Endometrium (tissue), 2 donors: ENCODE measurements around the gene MAGI1.

Source experiments
- FAIRE-seq: peaks from 2 replicates; lab custom pipeline; 2012; peaks lifted over from hg19 to GRCh38; lab: Jason Lieb, UNC
- donor health status: control.
- donor health status: control.

Gene MAGI1

DNA sequence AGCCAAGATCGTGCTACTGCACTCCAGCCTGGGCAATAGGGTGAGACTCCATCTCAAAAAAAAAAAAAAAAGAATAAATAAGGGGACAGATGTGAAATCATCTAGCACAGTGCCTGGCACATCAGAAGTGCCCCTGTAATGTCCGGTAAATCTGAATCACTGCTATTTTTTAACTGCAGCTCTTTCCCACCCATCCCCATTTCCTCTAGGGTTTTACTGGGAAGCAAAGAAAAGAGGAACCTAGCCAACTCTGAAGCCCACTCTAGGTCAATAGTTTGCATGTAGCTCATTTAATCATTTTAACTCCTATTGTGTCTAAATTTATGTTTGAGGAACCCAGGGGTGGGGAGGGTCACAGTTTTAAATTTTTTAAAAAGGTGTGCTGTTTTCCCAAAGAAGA lies 26.0 kb downstream of the MAGI1 start:
- no peak for FAIRE-seq

DNA sequence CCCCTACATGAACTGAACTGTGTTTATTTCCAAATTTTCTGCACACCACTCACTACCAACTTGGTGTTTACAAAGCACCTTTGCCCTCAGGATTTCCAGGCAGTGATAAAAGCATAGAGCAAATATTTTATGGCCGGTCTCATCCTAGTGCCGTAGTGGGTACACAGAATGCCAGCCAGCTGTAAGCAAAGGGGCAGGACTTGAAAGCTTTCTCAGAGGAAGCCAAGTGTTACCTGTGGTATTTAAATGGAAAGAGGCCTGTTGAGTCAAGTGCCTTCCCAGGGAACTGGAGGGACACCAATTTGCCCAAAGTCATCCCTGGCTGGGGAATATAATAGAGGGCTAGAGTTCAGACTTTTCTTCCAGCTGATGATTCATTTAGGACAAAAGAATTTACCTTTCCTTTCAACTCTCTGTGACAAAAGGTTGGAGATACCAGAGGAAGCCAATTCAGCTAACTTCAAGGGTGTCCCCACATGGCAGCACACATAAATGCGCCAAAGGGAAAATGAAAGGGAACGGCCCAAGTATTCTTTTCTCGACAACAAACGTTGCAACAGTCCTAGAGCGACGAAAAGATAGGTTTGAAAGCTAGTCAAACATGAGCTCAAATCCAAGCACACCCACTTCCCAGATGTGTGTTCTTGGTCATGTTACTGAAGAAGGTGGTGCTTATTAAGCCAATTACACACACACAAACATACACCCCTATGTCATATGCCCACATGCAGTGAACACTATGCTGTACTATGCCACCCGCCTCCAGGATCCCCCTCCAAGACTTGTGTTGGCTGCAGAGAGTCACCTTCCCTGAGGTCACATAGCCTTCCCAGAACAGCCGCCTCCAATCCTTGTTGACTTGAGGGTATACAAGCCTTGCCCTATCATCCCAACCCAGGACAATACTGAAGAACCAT lies 27.7 kb downstream of the MAGI1 start:
- no peak for FAIRE-seq

DNA sequence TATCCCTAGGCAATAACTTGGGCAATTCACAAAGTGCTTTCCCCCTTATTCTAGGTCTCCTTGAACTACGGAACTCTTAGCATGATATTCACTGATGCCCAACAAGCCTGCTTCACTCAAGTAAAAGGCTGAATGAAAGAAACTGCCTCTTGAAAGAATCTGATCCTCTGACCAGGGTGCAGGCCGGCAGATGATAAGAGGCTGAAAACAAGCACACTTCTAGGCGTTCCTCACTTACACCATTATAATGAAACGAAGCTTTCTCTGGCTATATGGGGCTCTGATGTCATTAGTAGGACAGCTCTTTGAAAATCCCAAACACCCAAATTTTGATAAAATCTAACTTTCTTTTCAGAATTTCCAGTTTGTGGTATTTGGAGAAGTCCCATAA lies 28.4 kb downstream of the MAGI1 start:
- FAIRE-seq: no peak

DNA sequence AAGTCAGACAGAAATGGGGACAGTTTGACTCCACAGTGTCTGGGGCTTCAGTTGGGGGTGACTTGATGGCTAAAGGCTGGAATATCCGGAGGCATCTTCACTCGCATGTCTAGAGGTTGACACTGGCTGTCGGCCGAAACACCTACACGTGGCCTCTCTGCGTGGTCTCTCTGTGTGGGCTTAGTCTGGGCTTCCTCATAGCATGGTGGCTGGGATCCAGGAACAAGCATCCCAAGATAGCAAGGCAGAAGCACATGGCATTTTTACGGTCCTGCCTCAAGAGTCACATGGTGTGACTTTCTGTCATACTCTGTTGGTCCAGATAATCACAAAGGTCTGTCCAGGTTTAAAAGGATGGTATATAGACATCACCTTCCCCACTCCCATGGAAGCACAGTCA lies 34.5 kb downstream of the MAGI1 start:
- no peak for FAIRE-seq

DNA sequence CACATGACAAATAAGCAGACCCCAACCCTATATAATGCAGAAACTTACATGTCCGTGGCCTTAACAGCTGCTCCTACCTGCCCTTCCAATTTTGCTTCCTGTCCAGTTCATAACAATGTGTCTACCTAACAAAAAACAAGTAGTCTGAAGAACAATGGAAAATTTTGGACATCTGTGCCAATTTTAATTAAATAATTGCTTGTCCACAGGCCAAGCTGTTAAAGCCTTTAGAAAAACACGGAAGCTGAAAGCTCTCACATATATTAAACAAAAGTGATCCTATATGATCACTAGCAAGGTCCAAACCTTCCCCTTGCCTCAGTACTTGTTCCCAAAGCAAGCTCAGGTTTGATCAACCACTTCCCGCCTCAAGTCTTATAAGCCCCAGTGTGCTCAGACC lies 37.1 kb downstream of the MAGI1 start:
- no peak for FAIRE-seq

DNA sequence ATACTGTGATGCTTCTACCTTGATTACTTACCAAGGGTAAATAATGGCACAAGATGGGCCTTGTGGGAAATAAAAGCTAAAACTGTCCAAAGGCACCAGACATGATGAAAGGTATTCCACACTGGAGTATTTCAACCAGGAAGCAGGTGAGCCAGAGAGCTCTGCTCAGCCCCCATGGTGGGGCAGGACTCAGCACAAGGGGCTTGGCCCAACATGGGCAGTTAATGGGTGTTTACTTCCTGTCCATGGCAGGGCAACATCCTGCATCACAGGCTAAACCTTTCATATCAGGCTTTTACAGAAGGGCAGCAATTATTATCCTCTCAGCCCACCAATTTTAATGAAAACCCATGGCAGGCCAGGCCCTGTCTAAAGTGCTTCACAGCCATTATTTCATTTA lies 38.2 kb downstream of the MAGI1 start:
- FAIRE-seq: no peak

DNA sequence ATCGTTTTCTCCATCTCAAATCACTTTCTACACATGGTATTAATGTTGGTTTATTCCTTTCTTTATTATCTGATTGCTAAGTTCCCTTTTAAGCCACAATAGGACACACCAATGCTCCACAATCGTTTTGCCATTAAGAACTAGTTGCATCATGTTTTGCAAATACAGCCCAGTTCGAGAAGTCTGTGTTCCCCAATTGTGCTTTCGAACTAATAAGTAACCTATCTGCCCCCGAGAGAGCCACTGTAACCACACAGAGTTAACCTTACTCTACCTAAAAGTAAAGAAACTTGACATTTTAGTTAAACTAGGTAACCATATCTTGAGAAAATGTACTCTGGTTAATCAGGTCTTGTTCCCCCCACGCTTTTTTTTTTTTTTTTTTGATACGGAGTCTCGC lies 39.1 kb downstream of the MAGI1 start:
- no peak for FAIRE-seq

DNA sequence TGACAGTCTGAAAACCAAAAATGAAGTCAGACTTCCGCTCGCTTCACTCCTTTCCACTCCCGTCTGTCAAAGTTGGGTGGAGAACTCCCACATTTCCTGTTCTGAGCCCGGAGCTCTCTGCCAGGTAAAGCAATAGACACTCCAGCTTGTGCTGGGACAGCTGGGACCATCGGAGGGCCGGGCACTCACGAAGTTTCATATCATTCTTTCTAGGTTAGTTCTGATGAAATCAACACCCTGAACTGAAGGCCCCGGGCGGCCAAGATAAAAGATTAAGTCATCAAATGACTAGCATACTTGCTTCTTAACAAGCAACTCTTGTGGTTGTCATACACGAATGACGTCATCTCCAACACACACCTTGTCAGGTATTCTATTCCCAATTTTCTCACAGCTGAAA lies 42.1 kb downstream of the MAGI1 start:
- no peak for FAIRE-seq

DNA sequence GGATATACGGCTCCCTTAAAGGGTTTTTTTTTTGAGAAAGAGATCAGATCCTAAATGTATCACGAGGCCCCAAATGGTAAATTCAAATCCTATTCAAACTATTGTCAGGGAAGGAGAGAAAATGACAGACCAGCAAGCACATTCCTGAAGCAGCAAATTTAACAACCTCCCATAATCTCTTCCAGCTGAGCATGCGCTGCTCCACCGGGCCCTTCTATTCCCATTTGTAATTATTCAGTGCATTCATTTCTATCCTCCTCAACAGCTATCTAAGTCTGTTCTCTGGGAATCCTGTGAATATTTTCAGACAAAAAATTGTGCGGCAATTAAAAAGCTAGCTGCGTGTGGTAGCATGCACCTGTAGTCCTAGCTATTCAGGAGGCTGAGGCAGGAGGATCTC lies 43.2 kb downstream of the MAGI1 start:
- no peak for FAIRE-seq

DNA sequence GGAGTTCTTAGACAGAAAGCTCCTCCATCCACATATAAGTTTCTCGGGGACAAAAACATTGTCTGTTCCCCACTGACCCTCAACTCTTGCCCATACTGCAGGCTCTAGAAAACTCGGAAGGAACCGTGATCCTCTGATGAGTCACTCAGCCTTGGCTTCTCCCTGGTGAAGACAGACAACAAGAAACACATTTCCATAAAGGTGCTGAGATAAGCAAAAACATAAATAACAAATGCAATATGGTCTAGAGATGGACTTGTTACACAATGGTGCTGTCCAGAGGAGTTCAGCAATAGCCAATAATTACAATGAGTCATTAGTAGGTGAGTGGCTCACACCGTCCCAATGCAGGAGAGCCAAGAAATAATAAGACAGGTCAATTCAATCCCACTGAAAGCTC lies 43.7 kb downstream of the MAGI1 start:
- FAIRE-seq: no peak

DNA sequence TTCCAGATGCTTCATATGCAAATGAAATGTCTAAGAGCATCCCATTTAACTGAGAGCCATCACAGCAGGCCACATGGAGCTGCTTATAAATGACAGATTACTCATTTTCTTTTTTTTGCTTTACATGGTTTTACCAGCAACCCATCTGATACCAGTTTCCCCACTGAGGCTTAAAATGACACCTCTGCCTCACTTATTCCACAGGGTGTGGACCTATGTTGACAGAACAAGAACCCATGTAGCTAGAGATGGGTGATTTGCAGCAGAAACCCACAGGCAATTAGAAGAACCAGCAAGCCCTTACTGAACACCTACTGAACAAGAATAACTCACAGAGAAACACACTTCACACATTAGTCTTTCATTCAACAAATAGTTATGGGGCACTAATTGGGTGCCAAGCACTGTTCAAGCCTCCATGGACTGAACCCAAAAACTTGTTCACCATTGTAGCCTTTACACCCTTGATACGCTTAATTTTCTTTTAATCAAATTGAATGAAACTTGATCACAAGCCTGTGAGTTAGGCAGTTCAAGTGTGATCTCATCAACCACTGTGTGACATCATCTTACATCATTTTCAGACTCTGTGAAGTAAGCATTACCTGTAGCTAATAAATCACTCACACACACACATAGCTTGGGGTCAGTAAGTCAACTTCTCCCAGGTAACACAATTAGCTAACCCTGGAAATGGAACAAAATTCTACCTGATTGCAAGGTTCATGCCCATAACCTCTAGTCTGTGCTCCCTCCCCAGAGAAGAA lies 45.4 kb downstream of the MAGI1 start:
- no peak for FAIRE-seq

DNA sequence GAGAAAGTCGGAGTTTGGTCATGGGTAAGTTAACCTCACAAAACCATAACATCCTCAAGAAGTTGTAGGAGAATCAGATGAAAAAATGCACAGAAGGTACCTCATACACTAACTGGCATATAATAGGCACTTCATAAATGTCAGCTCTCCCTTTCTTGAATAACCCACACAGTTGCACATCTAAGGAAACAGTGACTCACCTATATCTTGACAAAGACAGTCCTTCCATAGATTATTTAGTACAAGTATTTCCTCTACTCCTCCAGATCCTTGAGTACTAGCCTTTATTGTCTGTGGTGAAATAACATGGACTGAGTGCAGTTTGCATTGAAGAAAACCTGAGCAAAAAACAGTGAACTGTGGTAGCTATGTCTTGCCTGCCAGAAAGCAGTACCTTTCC lies 46.6 kb downstream of the MAGI1 start:
- no peak for FAIRE-seq

DNA sequence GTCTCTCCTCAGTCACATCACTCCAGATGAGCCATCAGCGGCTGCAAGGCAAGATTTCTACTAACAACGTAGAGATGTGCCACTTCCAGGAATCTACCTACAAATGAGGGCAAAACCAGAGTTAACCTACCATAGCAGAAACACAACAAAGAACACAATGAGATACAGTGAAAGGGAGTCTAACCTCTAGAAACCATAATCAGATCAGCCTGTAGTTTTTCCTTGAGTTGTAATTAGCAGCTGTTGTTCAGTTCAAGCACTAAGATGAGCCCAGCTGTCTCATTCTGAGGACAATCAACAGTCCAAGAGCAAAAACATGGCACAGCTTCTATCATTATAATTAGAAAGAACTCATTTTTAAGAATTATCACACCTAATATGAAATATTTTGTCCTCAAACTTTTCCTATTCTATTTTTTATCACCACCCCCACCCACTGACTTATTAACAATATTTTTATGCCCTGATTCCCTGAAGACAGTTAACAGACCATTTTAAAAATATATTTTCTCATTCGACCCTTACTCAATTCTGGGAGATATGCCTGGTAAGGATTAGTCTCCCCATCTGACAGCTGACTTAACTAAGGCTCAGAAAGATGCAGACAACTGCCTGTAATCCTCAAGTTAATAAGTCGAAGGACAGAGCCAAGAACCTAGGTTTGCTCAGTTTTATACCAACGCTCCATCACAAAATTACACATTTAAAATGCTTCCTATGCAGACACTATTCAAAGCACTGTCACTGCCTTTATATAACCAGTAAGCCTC lies 50.1 kb downstream of the MAGI1 start:
- no peak for FAIRE-seq

DNA sequence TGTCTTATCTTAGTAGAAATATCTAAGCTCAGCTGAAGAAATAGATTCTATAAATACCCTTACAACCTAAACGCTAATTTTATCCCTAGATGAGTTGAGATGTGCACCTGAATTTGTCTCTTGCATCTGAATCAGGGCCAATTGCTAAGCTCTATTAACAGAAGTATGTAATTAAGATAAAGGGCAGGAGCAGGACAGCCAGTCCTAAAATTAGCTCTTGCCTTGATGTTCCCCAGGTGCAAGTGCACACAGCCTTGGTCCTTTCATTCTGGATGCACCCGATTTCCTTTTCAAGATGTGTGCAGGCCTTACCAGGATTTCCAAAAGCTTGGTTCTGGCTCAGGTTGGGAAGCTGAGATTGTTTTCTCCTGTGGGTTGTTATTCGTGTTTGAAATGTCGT lies 52.4 kb downstream of the MAGI1 start:
- no peak for FAIRE-seq

DNA sequence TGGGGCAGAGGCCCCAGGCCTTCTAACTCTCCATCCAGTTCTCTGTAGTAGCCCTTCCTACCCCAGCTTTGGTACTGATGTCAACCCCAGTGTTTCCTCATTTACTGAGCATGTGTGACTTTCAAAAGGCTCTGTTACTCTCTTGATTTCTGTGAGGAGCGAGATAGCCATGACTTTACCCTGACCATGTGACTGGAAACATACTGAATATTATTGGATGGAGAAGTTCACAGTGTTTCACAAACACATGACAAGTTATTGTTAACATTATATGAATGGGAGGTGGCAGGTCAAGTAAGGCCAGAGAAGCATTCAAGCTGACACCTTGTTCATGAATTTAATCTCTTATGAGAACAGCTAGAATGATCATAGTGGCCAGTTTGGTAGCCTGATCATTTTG lies 53.7 kb downstream of the MAGI1 start:
- FAIRE-seq: no peak

DNA sequence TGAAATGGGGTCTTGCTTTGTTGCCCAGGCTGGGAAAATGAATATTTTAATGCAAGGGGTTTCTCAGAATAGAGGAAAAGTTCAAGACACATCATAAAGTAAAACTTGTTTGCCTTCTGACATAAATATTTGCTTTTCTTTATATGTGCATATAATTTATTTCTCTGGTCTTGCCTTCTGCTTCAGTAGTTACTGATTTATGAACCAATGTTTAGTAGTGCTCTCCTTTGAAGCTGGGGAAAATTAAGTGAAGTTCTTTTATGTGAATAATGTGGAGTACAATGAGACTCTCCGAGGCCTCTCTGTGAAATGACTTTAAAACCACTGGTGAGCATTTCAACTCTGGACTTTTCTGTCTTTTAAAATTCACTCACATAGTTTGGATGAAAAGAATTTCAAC lies 55.6 kb downstream of the MAGI1 start:
- FAIRE-seq: peak; percentile 35

DNA sequence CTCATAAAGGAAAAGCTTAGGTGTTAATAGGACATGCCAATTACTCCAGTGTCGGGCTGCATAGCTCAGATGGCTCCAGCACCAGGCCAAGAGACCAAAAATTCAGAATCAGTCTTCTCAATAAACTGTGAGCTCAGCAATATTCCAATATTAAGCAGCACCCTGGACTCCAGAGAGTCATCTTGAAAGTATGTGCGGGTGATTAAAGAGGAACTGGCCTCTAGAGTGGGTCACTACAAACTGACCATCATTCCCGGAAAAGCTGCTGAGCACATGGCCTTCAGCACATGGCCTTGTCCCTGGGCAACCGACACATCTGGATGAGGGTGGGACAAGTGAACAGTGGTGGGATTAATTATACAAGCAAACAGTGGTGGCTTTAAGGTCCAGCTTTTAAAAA lies 59.0 kb downstream of the MAGI1 start:
- FAIRE-seq: no peak

DNA sequence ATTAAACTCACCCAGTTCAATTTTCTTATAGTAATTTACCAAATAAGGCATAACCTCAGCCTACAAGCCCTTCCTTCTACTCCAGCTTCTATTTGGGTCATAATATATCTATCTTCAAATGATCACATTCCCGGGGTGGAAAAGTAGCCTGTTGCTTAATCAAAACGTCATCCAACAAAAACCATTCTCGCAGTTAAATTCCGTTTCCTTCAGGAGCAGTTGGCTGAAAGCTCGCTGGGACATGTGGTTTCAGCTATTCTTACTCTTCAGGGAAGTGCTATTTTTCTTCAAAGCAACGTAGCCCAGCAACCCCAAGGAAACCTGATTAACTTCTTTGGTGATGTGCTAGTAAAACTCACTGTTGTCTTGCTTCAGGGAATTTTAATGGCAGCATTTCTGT lies 59.6 kb downstream of the MAGI1 start:
- FAIRE-seq: peak; percentile 39

DNA sequence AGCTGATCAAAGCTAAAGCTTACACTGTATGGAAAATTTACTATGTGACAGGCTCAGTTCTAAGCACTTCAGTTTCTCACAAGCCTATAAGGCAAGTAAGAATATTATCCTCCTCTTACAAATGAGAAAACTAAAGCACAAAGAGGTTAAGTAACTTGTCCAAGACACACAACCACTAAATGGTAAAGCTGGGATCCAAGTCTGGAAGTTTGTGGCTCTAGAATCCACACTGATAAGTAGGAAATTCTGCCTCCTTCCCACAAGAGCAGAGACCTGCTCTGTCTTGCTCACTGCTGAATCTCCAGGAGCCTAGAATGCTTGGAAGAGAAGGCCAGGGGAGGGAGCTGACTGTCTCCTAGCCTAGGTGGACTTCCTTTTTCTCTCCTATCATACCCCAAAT lies 60.6 kb downstream of the MAGI1 start:
- FAIRE-seq: no peak

DNA sequence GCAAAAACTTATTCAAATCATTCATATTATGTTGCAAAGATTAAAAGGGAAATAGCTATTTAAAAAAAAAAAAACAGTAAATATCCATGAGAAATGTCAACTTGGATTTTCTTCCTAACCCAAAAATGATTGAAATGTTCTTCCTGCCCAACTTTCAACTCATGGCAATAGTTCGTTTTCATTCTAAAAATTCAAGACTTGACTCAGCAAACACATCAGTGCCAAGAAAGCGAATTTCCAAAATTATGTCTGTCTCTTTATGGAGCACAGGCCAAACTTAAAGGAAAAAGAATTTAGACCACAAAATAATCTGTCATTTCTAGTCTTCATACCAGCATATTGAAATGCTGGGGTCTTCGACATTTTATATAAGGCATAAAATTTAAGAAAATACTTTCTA lies 63.7 kb downstream of the MAGI1 start:
- FAIRE-seq: no peak

DNA sequence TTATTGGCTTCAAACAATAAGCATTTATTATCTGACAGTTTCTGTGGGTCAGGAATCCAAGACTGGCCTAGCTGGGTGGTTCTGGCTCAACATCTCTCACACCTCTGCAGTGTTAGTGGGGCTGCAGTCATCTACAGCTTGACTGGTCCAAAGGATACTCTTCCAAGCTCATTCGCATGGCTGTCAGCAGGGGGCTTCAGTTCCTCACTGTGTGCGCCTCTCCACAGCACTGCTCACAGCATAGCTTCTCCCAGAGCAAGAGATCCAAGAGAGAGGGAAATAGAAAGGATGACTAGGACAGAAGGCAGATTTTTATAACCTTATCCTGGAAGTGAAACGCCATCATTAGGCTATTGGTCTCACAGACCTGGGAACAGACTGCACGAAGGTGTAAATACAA lies 64.2 kb downstream of the MAGI1 start:
- no peak for FAIRE-seq

DNA sequence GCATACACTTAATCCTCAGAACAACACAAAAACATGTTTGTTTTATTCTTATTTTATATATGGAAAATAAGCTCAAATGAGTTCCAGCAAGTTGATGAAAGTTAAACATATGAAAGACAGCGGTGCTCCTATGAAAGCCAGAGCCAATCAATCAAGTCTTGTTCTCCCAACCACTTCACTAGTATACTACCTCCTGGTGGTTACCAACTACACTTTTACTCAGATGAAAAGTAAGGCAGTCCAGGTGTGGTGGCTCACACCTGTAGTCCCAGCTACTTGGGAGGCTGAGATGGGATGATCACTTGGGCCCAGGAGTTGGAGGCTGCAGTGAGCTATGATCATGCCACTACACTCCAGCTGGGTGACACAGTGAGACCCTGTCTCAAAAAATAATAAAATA lies 66.0 kb downstream of the MAGI1 start:
- FAIRE-seq: no peak
